ENCODE measurements around the gene DENND4A.

The DENND4A gene

GRCh38 chr15:65792138-65792987, at the start of gene DENND4A:
TSS of gene DENND4A (minus strand) at chr15:65792293. CDS start at chr15:65756450, 35,843 bp downstream.
- DNase-seq (ENCODE audit: low read depth) = peak; percentile 91

GRCh38 chr15:65841121-65841930, 49.2 kb upstream of the DENND4A start:
- DNase-seq (ENCODE audit: low read depth) = no peak

GRCh38 chr15:65839985-65840384, 47.9 kb upstream of the DENND4A start:
- DNase-seq (ENCODE audit: low read depth) = no peak

- DNase-seq (ENCODE audit: low read depth) = peak; percentile 77
These were observed 47.3 kb upstream of the DENND4A start for GRCh38 chr15:65839354-65839901.

- no peak for DNase-seq (ENCODE audit: low read depth)
These were observed 45.5 kb upstream of the DENND4A start for GRCh38 chr15:65837301-65838294.

GRCh38 chr15:65836665-65837064, 44.6 kb upstream of the DENND4A start:
- DNase-seq (ENCODE audit: low read depth) = no peak

GRCh38 chr15:65835447-65835846, 43.4 kb upstream of the DENND4A start:
- DNase-seq (ENCODE audit: low read depth) = no peak

- no peak for DNase-seq (ENCODE audit: low read depth)
These were observed 42.6 kb upstream of the DENND4A start for GRCh38 chr15:65834603-65835282.

- no peak for DNase-seq (ENCODE audit: low read depth)
These were observed 41.6 kb upstream of the DENND4A start for GRCh38 chr15:65833501-65834205.

- DNase-seq (ENCODE audit: low read depth) = no peak
These were observed 40.7 kb upstream of the DENND4A start for GRCh38 chr15:65832549-65833364.

- DNase-seq (ENCODE audit: low read depth) = no peak
These were observed 37.2 kb upstream of the DENND4A start for GRCh38 chr15:65829130-65829764.

GRCh38 chr15:65828585-65828984, 36.5 kb upstream of the DENND4A start:
- DNase-seq (ENCODE audit: low read depth) = no peak

GRCh38 chr15:65827065-65827464, 35.0 kb upstream of the DENND4A start:
- DNase-seq (ENCODE audit: low read depth) = no peak

GRCh38 chr15:65824941-65825544, 33.0 kb upstream of the DENND4A start:
- no peak for DNase-seq (ENCODE audit: low read depth)

GRCh38 chr15:65824031-65824743, 32.1 kb upstream of the DENND4A start:
- DNase-seq (ENCODE audit: low read depth) = no peak

GRCh38 chr15:65822316-65822715, 30.2 kb upstream of the DENND4A start:
- no peak for DNase-seq (ENCODE audit: low read depth)

- DNase-seq (ENCODE audit: low read depth) = no peak
These were observed 29.0 kb upstream of the DENND4A start for GRCh38 chr15:65821070-65821469.

GRCh38 chr15:65819563-65819960, 27.5 kb upstream of the DENND4A start:
- DNase-seq (ENCODE audit: low read depth) = no peak
